ENCODE measurements around the gene TTYH1. TPM values are rescaled to one million over a fixed set of nuclear protein-coding genes. Genes with fewer than 3 reads are reported as not detected.

The TTYH1 gene
- polyA plus RNA-seq, 1 of the 3 experiments (the other 2 are of a cell fraction) = 0.05 TPM

DNA sequence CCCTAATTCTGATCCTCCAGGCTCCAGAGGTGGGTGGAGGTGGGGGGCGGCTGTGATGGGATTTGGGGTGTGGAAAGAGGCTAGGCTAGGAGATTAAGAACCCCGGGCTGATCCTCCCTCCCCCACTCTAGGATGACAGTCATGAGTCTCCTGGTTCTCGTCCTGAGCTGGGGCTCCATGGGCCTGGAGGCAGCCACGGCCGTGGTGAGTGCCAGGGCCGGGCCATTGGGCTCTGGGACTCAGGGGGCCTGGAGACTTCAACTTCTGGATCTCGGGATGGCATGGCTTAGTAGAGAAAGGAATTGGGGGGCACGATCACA lies 13.9 kb downstream of the TTYH1 start:
- no peak overlapping the region for H3K4me2 ChIP-seq
- H2AFZ ChIP-seq (ENCODE audit: low read depth) = no peak overlapping the region
- peaks cover 62% of the 10 kb centered on the region for H3K27me3 ChIP-seq (ENCODE audit: insufficient read depth)
- TF ChIP-seq EZH2phosphoT487 (IDR thresholded peaks at IDR 0.05; ENCODE audit: borderline replicate concordance, low read depth) (no peak), CHD2 (IDR thresholded peaks at IDR 0.05; ENCODE audit: low read length, partially characterized antibody) (no peak), EP300 (IDR thresholded peaks at IDR 0.05; ENCODE audit: borderline replicate concordance in 1 of 2, low read depth in 1 of 2, low read length in 1 of 2) (no peak), POLR2AphosphoS5 (IDR thresholded peaks at IDR 0.05; ENCODE audit: low read depth, low read length) (no peak), GATA2 (CRISPR knock-in tag; IDR thresholded peaks at IDR 0.05) (no peak), NFIC (IDR thresholded peaks at IDR 0.05; ENCODE audit: borderline replicate concordance) (no peak), SMC3 (IDR thresholded peaks at IDR 0.05; ENCODE audit: low read depth, low read length) (no peak), MEF2A (IDR thresholded peaks at IDR 0.05; ENCODE audit: borderline replicate concordance, low read depth) (no peak), MXI1 (IDR thresholded peaks at IDR 0.05; ENCODE audit: low read depth, low read length) (no peak), FOXM1 (IDR thresholded peaks at IDR 0.05; ENCODE audit: low read depth) (no peak), YY1 (IDR thresholded peaks at IDR 0.05; ENCODE audit: low read depth) (no peak)
- TF ChIP-seq, protein P1, sequence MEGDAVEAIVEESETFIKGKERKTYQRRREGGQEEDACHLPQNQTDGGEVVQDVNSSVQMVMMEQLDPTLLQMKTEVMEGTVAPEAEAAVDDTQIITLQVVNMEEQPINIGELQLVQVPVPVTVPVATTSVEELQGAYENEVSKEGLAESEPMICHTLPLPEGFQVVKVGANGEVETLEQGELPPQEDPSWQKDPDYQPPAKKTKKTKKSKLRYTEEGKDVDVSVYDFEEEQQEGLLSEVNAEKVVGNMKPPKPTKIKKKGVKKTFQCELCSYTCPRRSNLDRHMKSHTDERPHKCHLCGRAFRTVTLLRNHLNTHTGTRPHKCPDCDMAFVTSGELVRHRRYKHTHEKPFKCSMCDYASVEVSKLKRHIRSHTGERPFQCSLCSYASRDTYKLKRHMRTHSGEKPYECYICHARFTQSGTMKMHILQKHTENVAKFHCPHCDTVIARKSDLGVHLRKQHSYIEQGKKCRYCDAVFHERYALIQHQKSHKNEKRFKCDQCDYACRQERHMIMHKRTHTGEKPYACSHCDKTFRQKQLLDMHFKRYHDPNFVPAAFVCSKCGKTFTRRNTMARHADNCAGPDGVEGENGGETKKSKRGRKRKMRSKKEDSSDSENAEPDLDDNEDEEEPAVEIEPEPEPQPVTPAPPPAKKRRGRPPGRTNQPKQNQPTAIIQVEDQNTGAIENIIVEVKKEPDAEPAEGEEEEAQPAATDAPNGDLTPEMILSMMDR (IDR thresholded peaks at IDR 0.05) = no peak
- TF ChIP-seq, protein P2, sequence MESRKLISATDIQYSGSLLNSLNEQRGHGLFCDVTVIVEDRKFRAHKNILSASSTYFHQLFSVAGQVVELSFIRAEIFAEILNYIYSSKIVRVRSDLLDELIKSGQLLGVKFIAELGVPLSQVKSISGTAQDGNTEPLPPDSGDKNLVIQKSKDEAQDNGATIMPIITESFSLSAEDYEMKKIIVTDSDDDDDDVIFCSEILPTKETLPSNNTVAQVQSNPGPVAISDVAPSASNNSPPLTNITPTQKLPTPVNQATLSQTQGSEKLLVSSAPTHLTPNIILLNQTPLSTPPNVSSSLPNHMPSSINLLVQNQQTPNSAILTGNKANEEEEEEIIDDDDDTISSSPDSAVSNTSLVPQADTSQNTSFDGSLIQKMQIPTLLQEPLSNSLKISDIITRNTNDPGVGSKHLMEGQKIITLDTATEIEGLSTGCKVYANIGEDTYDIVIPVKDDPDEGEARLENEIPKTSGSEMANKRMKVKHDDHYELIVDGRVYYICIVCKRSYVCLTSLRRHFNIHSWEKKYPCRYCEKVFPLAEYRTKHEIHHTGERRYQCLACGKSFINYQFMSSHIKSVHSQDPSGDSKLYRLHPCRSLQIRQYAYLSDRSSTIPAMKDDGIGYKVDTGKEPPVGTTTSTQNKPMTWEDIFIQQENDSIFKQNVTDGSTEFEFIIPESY (IDR thresholded peaks at IDR 0.05; ENCODE audit: borderline replicate concordance, low read depth) = no peak
- TF ChIP-seq, protein P3, sequence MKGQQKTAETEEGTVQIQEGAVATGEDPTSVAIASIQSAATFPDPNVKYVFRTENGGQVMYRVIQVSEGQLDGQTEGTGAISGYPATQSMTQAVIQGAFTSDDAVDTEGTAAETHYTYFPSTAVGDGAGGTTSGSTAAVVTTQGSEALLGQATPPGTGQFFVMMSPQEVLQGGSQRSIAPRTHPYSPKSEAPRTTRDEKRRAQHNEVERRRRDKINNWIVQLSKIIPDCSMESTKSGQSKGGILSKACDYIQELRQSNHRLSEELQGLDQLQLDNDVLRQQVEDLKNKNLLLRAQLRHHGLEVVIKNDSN (IDR thresholded peaks at IDR 0.05; ENCODE audit: borderline replicate concordance, low read depth) = no peak
- H3K4me1 ChIP-seq (ENCODE audit: control insufficient read depth in 1 of 2, insufficient read depth in 2 of 2, low read depth in 1 of 2, low read length in 1 of 2) = peaks cover 0 to 12% of the 10 kb centered on the region in 2 experiments; a peak in 1 of 4 replicates
- ChIA-PET POLR2A (interaction anchor here (0.6 to 1.2 kb wide), 2 partner anchors 20 to 1573 kb away, joined by 3 to 4 read pairs; partner anchors contain the start of gene LENG8), CTCF (interaction anchor here (1.0 to 2.0 kb wide), 4 partner anchors 9 to 104 kb away, joined by 3 to 9 read pairs (median 4); no protein-coding TSS in a partner anchor)
- no peaks in the 10 kb centered on the region for H4K20me1 ChIP-seq (ENCODE audit: insufficient read depth)
- no peak overlapping the region for H3K9ac ChIP-seq
- no peaks in the 10 kb centered on the region for H3K9me2 ChIP-seq
- H3K79me2 ChIP-seq (ENCODE audit: insufficient read depth) = no peaks in the 10 kb centered on the region
- no peak overlapping the region for H3K27ac ChIP-seq (ENCODE audit: low read depth in 2 of 2, low read length in 1 of 2)
- H3K4me3 ChIP-seq (ENCODE audit: low read depth in 2 of 2, low read length in 1 of 2) = no peak overlapping the region
- DNase-seq = no peak
- H3F3A ChIP-seq (replicated peaks; ENCODE audit: insufficient read depth) = no peaks in the 10 kb centered on the region
- no peaks in the 10 kb centered on the region for H3K9me3 ChIP-seq
- no peaks in the 10 kb centered on the region for H3K36me3 ChIP-seq (replicated peaks in 1 of 2; ENCODE audit: control insufficient read depth in 1 of 2, insufficient read depth in 2 of 2, low read length in 1 of 2)
- WGBS (ENCODE audit: low lambda C conversion rate) = 9% methylated on average over 6 of the region's 8 CpGs

Measured in SK-N-SH (cell line).